ENCODE data around the gene BMP3.

DNA sequence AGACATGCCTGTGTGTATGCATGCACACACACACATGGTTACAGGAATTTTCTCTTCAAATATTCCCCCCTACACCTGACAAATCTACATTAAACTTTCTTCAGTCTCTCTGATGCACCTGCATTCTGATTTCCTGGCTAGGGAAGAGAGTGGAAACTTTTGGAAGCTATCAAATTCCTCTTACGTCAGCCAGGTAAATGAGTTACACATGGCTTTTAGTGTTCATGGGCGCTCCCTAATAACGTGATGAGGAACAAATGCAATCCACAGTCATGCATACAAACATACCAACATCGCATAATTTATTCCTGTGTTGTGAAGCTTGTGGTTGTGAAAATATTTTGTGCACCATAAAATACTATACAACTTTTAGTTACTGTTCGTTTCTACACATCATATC, 34.9 kb downstream of the BMP3 start:
- TF ChIP-seq, protein P1, sequence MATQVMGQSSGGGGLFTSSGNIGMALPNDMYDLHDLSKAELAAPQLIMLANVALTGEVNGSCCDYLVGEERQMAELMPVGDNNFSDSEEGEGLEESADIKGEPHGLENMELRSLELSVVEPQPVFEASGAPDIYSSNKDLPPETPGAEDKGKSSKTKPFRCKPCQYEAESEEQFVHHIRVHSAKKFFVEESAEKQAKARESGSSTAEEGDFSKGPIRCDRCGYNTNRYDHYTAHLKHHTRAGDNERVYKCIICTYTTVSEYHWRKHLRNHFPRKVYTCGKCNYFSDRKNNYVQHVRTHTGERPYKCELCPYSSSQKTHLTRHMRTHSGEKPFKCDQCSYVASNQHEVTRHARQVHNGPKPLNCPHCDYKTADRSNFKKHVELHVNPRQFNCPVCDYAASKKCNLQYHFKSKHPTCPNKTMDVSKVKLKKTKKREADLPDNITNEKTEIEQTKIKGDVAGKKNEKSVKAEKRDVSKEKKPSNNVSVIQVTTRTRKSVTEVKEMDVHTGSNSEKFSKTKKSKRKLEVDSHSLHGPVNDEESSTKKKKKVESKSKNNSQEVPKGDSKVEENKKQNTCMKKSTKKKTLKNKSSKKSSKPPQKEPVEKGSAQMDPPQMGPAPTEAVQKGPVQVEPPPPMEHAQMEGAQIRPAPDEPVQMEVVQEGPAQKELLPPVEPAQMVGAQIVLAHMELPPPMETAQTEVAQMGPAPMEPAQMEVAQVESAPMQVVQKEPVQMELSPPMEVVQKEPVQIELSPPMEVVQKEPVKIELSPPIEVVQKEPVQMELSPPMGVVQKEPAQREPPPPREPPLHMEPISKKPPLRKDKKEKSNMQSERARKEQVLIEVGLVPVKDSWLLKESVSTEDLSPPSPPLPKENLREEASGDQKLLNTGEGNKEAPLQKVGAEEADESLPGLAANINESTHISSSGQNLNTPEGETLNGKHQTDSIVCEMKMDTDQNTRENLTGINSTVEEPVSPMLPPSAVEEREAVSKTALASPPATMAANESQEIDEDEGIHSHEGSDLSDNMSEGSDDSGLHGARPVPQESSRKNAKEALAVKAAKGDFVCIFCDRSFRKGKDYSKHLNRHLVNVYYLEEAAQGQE (IDR thresholded peaks at IDR 0.05), result no peak
- TF ChIP-seq, protein P2, sequence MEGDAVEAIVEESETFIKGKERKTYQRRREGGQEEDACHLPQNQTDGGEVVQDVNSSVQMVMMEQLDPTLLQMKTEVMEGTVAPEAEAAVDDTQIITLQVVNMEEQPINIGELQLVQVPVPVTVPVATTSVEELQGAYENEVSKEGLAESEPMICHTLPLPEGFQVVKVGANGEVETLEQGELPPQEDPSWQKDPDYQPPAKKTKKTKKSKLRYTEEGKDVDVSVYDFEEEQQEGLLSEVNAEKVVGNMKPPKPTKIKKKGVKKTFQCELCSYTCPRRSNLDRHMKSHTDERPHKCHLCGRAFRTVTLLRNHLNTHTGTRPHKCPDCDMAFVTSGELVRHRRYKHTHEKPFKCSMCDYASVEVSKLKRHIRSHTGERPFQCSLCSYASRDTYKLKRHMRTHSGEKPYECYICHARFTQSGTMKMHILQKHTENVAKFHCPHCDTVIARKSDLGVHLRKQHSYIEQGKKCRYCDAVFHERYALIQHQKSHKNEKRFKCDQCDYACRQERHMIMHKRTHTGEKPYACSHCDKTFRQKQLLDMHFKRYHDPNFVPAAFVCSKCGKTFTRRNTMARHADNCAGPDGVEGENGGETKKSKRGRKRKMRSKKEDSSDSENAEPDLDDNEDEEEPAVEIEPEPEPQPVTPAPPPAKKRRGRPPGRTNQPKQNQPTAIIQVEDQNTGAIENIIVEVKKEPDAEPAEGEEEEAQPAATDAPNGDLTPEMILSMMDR (IDR thresholded peaks at IDR 0.05; ENCODE audit: low read depth, low read length, missing input control), result no peak
- no peak for TF ChIP-seq RXRA (IDR thresholded peaks at IDR 0.05)
- no peak for TF ChIP-seq EGR1 (IDR thresholded peaks at IDR 0.05; ENCODE audit: low read depth in 2 of 2)
- no peak for TF ChIP-seq HNF4G (IDR thresholded peaks at IDR 0.05)
- TF ChIP-seq, protein P3, sequence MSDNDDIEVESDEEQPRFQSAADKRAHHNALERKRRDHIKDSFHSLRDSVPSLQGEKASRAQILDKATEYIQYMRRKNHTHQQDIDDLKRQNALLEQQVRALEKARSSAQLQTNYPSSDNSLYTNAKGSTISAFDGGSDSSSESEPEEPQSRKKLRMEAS (IDR thresholded peaks at IDR 0.05), result no peak
- TF ChIP-seq JUND (IDR thresholded peaks at IDR 0.05), result no peak
- no peak for TF ChIP-seq FOXA2 (IDR thresholded peaks at IDR 0.05)
- TF ChIP-seq TAF1 (conservative IDR thresholded peaks at IDR 0.05), result no peak
- no peak for TF ChIP-seq RAD21 (IDR thresholded peaks at IDR 0.05)
